PFSK-1 (cell line): ENCODE data around the gene OBI1.

Experiments used
- FOXP2 ChIP-seq: optimal IDR thresholded peaks from 2 replicates; pipeline ENCODE3; 2011; ENCODE audit warnings: borderline replicate concordance, control low read depth, inconsistent platforms; ENCODE audit not compliant: insufficient read depth; ENCODE audit errors: extremely low read length, extremely low read depth
- POLR2AphosphoS5 ChIP-seq: IDR thresholded peaks from 2 replicates; pipeline ENCODE4 v1.6.1; 2012; ENCODE audit warnings: low read depth, mild to moderate bottlenecking, control low read depth, low read length, moderate library complexity
- REST ChIP-seq, 2 experiments: IDR thresholded peaks; 2 replicates each; pipeline versions ENCODE4 v1.6.1 to v1.8.0; 2011 to 2012; ENCODE audit warnings: low read depth in 2 of 2, low read length in 2 of 2, control low read depth in 1 of 2, inconsistent platforms in 1 of 2, mild to moderate bottlenecking in 1 of 2, moderate library complexity in 1 of 2; ENCODE audit not compliant: insufficient read depth in 1 of 2
- SIN3A ChIP-seq: IDR thresholded peaks from 2 replicates; pipeline ENCODE4 v1.6.1; 2012; ENCODE audit warnings: mild to moderate bottlenecking, low read length, moderate library complexity, borderline replicate concordance; ENCODE audit not compliant: insufficient read depth
- TAF1 ChIP-seq: IDR thresholded peaks from 2 replicates; pipeline ENCODE4 v1.6.1; 2012; ENCODE audit warnings: low read length, control low read depth, borderline replicate concordance; ENCODE audit not compliant: insufficient read depth

OBI1 gene

GRCh38 chr13:78607409-78608251, 51.3 kb downstream of the OBI1 start:
- no peak for TF ChIP-seq REST (IDR thresholded peaks at IDR 0.05; ENCODE audit: insufficient read depth in 1 of 2, low read depth in 2 of 2, low read length in 2 of 2)
- no peak for TF ChIP-seq TAF1
- TF ChIP-seq SIN3A, result no peak
- TF ChIP-seq FOXP2, result no peak
- TF ChIP-seq POLR2AphosphoS5, result no peak

GRCh38 chr13:78606471-78607408, 52.2 kb downstream of the OBI1 start:
- TF ChIP-seq FOXP2, result no peak

GRCh38 chr13:78604782-78605611, 54.0 kb downstream of the OBI1 start:
- no peak for TF ChIP-seq POLR2AphosphoS5
- no peak for TF ChIP-seq FOXP2
- no peak for TF ChIP-seq TAF1
- TF ChIP-seq SIN3A, result no peak
- TF ChIP-seq REST (IDR thresholded peaks at IDR 0.05; ENCODE audit: insufficient read depth in 1 of 2, low read depth in 2 of 2, low read length in 2 of 2), result no peak

- TF ChIP-seq REST (IDR thresholded peaks at IDR 0.05; ENCODE audit: insufficient read depth in 1 of 2, low read depth in 2 of 2, low read length in 2 of 2) (no peak), POLR2AphosphoS5 (no peak), TAF1 (no peak), SIN3A (0 out of 2 replicates have a peak, but pooled peaks have one; percentile 36), FOXP2 (peak; percentile 59)
Observed at GRCh38 chr13:78603240-78603957, 55.6 kb downstream of the OBI1 start, which contains the start of gene POU4F1. POU4F1 (minus strand) TSS chr13:78603552; CDS start chr13:78603326, 226 bp downstream.
